ENCODE results near the gene DPYSL4.

DPYSL4 gene

GRCh38 chr10:132162021-132162531 lies 24.7 kb upstream of the DPYSL4 start:
- H3K4me3 ChIP-seq (ENCODE audit: low read depth, low read length) = 0 out of 2 replicates have a peak overlapping the region, but pooled peaks have one; percentile 15
- no peak for TF ChIP-seq CTCF (IDR thresholded peaks at IDR 0.05; ENCODE audit: control insufficient read depth, extremely low read depth, insufficient read depth)
- DNase-seq (ENCODE audit: low read depth) = no peak

GRCh38 chr10:132162590-132163277 lies 24.0 kb upstream of the DPYSL4 start:
- peak overlapping the region; percentile 41 for H3K4me3 ChIP-seq (ENCODE audit: low read depth, low read length)
- TF ChIP-seq CTCF (IDR thresholded peaks at IDR 0.05; ENCODE audit: control insufficient read depth, extremely low read depth, insufficient read depth) = no peak
- DNase-seq (ENCODE audit: low read depth) = peak; percentile 69

- no peak for TF ChIP-seq CTCF (IDR thresholded peaks at IDR 0.05; ENCODE audit: control insufficient read depth, extremely low read depth, insufficient read depth)
- peak overlapping the region; percentile 41 for H3K4me3 ChIP-seq (ENCODE audit: low read depth, low read length)
- DNase-seq (ENCODE audit: low read depth) = peak; percentile 96
Observed at GRCh38 chr10:132163278-132163765, 23.4 kb upstream of the DPYSL4 start.

GRCh38 chr10:132163826-132164515 lies 22.8 kb upstream of the DPYSL4 start:
- no peak overlapping the region for H3K4me3 ChIP-seq (ENCODE audit: low read depth, low read length)
- TF ChIP-seq CTCF (IDR thresholded peaks at IDR 0.05; ENCODE audit: control insufficient read depth, extremely low read depth, insufficient read depth) = no peak
- DNase-seq (ENCODE audit: low read depth) = no peak

- H3K4me3 ChIP-seq (ENCODE audit: low read depth, low read length) = no peak overlapping the region
- DNase-seq (ENCODE audit: low read depth) = no peak
- TF ChIP-seq CTCF (IDR thresholded peaks at IDR 0.05; ENCODE audit: control insufficient read depth, extremely low read depth, insufficient read depth) = no peak
Observed at GRCh38 chr10:132164761-132165278, 21.9 kb upstream of the DPYSL4 start.

- TF ChIP-seq CTCF (IDR thresholded peaks at IDR 0.05; ENCODE audit: control insufficient read depth, extremely low read depth, insufficient read depth) = no peak
- DNase-seq (ENCODE audit: low read depth) = no peak
- H3K4me3 ChIP-seq (ENCODE audit: low read depth, low read length) = no peak overlapping the region
Observed at GRCh38 chr10:132165416-132165980, 21.2 kb upstream of the DPYSL4 start.

Data from LNCaP clone FGC (cell line).